HG03039 (cell line): ENCODE data around the gene SLC39A11.

Experiments
- ATAC-seq: cut with Tn5 transposase; IDR thresholded peaks from one replicate; pipeline ENCODE4 v1.9.1; 2021; ENCODE audit warnings: mild to moderate bottlenecking, moderate library complexity; ENCODE audit not compliant: unreplicated experiment

Gene SLC39A11

DNA sequence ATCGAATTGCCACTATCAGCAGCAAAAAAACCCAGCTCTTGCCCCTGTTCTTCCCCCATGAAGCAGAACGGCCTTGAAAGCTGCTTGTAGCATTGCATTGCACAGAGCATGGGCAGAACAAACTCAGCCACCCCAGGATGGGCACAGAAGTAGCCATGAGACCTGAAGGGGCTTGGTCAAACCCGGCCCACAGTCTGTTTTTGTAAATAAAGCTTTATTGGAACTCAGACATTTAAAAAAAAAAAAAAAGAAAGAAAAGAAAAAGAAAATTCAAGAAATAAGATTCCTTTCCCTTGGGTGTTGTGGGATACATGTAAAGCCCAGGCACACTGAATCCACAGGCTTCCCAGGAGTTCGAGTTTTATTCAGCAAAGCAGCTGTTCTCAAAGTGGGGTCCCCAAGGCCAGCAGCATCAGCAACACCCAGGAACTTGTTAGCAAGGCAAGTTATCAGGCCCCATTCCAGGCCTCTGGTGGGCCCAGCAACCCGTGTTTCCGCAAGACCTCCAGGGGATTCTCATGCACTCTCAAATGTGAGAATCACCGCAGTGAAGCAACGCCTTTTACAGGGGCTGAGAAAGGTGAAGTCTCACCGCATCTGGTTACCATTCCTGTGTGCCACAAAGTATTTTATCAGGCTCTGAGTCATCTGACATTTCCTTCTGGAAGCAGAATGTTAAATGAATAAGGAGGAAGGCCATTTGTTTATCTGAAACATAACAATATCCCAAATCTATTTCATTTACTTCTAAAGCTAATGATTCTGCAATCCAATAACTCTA is 108.2 kb downstream of the SLC39A11 start:
- no peak for ATAC-seq

- no peak for ATAC-seq
These were observed 109.8 kb downstream of the SLC39A11 start for GRCh38 chr17:72982680-72983079.

DNA sequence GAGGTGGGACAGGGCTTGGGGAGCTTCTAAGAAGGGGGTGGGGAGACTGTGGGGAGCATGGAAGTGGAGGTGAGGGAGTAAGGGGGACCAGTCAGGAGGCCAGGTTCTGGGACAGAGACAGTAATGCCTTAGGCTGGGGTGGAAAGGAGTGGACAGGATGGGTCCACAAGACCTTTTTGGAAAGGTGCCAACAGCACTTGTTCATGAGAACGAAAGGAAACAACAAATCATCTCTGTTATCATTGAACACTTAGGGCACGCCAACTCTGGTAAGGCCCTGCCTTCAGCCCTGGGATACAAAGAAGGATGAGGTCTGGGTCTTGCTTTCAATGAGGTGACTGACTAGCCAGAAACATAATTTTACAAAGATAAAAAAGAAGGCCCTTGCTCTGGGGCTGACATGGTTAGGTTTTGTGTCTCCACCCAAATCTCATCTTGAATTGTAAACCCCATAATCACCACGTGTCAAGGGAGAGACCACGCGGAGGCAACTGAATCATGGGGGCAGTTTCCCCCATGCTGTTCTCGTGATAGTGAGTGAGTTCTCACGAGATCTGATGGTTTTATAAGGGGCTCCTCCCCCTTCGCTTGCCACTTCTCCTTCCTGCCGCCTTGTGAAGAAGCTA is 113.8 kb downstream of the SLC39A11 start:
- no peak for ATAC-seq

GRCh38 chr17:72977771-72978417 is 114.6 kb downstream of the SLC39A11 start:
- no peak for ATAC-seq

DNA sequence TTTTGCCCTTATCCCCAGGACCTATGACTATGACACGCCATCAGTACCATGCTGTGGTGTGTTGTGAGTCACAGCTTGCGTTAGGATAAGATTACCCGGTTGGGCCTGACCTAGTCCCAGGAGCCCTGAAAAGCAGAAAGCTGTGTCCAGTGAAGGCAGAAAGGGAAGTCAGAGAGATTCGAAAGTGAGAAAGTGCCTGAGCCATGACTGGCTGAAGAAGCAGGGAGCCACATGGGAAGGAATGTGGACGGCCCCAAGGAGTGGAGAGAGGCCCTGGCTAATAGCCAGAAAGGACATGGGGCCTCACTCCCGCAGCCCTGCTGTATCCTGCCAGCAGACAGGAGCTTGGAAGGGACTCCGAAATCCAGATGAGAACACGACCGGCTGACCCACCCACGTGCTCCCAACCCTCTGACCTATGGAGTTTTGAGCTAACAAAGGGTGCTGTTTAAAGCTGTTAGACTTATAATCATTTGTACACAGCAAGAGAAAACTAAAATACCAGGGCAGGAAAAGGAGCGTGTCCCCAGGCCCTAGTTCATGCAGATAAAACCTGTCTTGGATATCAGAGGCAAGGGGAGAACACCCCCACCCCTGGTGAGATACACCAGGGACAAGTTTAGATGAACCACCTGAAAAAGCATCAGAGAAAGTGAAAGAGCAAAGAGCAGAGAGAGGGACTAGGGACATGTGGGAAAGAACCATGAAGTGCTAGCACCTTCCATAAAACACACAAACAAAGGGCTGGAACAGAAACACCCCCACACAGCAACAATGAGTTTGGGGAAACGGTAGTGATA is 115.3 kb downstream of the SLC39A11 start:
- ATAC-seq, result peak; percentile 53

- no peak for ATAC-seq
These were observed 117.0 kb downstream of the SLC39A11 start for GRCh38 chr17:72975509-72975908.

- no peak for ATAC-seq
These were observed 117.8 kb downstream of the SLC39A11 start for GRCh38 chr17:72974605-72975232.

- ATAC-seq, result no peak
These were observed 120.1 kb downstream of the SLC39A11 start for GRCh38 chr17:72972263-72972951.

- no peak for ATAC-seq
These were observed 121.1 kb downstream of the SLC39A11 start for GRCh38 chr17:72971226-72971880.

GRCh38 chr17:72970797-72971196 is 121.7 kb downstream of the SLC39A11 start:
- no peak for ATAC-seq

DNA sequence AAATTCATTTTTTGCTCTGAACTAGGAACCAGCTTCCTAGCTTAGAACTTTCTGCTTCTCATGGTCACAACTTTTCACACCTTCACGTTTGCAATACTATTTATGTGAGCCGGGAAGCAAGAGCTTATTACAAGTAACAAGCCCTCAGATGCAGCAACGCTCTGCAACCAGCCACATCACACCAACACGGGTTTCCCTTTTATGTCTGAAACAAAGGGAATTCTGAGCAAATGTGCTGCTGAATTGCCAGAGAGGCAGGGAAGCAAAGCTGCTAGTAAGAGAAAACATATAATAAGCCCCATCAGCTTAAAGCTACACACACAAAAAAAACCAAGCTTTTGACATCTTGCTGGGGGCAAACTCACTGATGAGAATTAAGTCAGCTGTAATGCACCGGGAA is 122.2 kb downstream of the SLC39A11 start:
- ATAC-seq, result no peak

- ATAC-seq, result no peak
These were observed 123.1 kb downstream of the SLC39A11 start for GRCh38 chr17:72969293-72969906.

DNA sequence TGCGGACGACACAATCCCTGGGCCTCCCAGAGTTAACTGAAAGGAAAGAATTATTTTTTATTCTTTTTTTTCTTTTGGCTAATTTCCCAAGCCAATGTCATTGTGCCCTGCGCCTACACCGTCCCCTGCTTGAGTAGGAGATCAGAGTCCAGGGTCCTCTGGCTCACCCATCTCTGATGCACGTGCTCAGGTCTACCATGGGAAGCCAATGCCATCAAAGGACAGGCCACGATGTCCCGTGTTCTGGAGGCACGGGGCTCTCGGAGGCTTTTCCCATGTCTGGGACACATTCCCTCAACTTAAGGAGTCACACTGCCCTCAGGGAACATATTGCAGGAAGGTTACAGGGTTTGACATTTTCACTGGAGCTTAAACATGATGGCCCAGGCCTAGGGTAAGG is 123.7 kb downstream of the SLC39A11 start:
- no peak for ATAC-seq

- no peak for ATAC-seq
These were observed 124.4 kb downstream of the SLC39A11 start for GRCh38 chr17:72967977-72968585.

- no peak for ATAC-seq
These were observed 125.1 kb downstream of the SLC39A11 start for GRCh38 chr17:72967277-72967970.

- no peak for ATAC-seq
These were observed 130.4 kb downstream of the SLC39A11 start for GRCh38 chr17:72962106-72962505.

DNA sequence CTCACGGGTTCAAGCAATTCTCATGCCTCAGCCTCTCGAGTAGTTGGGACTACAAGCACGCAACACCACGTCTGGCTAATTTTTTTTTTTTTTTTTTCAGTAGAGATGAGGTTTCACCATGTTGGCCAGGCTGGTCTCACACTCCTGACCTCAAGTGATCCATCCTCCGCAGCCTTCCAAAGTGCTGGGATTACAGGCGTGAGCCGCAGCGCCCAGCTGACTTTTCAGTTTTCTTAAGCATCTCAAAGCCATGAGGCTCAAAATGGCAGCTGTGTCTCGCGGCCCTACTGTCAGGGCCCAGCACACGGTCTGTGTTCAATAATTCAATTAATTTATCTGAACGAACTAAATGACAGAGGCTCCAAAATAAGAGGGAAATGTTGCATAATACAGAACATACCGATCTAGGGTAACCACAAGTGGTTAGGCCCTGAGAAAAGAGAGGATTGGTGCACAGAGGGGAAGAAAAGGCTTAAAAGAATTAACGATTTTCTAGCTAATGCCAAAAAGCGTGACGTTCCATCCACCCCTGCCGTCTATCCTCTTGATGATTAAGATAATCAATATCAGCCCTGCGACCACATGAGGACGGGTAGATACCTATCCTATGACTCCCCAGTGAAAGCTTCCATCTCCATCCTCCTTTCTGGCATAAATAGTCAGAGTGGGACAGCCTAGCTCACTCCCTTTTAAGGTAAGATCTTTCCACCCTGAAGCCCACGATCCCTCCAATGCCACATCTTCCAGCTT is 136.9 kb downstream of the SLC39A11 start:
- ATAC-seq, result no peak
